Measurements from ENCODE around the gene HTR3E.
"Not testable (repeated sequence)": the region's sequence is repeated elsewhere in the genome, so short reads cannot be mapped to it uniquely, and the experiment has no call there.

HTR3E gene, protein sequence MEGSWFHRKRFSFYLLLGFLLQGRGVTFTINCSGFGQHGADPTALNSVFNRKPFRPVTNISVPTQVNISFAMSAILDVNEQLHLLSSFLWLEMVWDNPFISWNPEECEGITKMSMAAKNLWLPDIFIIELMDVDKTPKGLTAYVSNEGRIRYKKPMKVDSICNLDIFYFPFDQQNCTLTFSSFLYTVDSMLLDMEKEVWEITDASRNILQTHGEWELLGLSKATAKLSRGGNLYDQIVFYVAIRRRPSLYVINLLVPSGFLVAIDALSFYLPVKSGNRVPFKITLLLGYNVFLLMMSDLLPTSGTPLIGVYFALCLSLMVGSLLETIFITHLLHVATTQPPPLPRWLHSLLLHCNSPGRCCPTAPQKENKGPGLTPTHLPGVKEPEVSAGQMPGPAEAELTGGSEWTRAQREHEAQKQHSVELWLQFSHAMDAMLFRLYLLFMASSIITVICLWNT

DNA sequence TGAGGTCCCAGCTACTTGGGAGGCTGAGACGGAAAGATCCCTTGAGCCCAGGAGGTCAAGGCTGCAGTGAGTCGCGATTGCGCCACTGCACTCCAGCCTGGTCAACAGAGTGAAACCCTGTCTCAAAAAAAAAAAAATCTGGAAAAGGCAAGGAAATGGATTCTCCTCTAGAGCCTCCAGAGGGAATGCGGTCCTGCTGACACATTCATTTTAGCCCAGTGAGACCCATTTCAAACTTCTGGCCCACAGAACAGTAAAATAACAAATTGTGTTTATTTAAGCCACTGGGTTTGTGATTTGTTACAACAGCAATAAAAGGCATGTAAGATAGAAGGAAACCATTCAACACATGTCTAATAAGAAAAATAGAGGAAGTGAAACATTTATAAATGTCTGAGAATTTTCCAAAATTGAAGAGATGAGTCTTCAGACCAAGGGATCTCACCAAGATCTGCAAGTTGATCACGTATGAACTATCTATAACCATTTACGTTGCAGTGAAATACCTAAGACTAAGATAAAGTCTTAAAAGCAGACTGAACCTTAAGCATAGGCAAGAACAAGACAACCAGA is at the start of gene HTR3E:
Gene HTR3E (plus strand): TSS at position 254 of the 573 bp plus-strand sequence. CDS start 466 bp downstream, outside the sequence.
- DNase-seq = no peak

DNA sequence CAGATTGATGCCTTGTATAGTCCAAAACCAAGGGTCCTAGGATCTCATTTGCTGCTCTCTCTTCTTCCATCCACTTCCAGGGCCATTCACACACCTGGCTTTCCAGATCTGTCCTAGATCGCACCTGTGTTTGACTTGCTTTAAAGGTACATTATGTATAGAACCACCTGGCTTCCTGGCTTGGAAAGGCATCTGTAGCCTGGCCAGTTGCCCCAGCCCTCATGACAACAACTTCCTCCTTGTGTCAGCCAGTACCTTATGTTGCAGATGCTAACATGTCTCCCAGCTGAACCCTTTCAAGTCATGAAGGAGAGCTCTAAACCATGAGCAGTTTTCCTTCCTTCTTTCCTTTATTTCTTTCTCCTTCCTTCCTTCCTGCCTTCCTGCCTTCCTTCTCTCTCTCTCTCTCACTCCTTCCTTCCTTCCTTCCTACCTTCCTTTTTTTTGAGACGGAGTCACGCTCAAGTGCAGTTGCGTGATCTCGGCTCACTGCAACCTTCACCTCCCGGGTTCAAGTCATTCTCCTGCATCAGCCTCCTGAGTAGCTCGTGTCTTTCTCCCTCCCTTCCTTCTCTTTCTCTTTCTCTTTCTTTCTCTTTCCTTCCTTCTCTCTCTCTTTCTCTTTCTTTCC is 46.5 kb upstream of the HTR3E start:
- no peak for DNase-seq

DNA sequence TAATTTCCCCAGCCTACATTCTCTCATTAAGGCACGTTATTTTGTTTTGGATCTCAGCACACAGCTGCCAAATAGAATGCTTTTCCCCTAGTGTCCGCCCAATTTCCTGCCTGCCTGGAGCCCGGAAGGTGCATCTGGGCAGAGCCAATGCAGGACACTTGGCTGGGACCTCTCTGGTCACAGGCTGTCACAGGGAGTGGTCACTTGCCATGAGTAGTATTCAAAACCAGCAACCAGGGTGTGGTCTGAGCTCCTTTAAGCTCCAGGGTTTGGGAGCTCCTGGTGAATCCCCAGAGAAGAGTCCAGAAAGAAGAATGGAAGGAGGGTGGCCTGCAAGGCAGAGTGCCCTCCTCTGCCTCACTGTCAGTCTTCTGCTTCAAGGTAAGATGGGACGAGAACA is 44.1 kb upstream of the HTR3E start, which contains the start of gene HTR3C:
Gene HTR3C (plus strand): TSS at position 281 of the 400 bp plus-strand sequence. CDS start 34 bp downstream, at position 315.
- no peak for DNase-seq

DNA sequence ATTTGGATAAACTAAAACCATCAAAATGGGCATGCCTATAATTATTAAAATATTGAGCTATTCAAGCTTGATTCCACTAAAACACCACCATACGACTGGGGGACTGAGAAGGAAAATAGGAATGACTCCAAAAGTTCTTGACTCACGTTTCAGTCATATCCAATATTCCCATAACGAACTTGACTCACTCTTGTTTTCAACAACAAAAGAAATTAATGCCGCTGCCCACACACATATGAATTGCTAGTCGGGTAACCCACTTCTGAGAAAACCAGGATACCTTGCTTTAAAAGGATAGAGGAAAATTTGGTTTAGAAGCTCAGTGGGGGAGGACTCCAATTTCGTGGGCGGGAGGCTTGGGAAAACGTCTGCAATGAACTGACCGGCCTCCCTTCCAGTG is 38.8 kb upstream of the HTR3E start:
- DNase-seq = no peak

DNA sequence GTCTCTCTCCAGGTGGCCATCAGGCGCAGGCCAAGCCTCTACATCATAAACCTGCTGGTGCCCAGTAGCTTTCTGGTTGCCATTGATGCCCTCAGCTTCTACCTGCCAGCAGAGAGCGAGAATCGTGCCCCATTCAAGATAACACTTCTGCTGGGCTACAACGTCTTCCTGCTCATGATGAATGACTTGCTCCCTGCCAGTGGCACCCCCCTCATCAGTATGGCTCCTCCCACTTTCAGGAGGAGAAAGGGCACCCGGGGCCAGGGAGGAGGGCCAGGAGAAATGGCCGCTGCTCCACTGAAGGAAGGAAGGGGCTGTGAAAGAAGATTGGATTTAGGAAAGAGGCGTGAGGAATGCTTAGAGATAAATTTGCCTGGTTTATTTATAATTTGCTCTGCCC is 37.4 kb upstream of the HTR3E start:
- DNase-seq = no peak

DNA sequence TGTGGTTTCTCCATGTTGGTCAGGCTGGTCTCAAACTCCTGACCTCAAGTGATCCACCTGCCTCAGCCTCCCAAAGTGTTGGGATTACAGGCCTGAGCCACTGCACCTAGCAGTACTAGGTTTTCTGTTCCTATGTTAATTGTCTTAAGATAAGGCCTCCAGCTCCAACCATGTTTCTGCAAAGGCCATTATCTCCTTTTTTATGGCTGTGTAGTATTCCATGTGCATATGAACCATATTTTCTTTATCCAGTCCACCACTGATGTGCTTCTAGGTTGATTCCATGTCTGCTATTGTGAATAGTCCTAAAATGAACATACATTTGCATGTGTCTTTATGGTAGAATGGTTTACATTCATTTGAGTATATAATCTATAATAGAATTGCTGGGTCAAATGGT is 34.2 kb upstream of the HTR3E start:
- DNase-seq = no peak

DNA sequence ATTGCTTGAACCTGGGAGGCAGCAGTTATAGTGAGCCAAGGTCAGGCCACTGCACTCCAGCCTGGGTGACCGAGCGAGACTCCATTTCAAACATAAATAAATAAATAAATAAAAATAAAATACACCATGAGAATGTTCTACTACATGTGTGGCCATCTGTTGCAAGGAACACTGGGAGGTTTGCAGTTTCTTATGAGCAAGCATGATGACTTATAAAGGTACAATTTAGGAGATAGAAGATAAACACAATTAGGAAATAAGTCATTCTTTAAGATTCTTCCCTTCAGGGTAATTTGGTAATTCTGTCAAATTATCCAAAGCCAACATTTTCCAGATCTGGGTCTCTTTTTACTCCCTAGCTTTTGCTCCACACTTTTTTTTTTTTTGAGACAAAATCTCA is 30.7 kb upstream of the HTR3E start:
- DNase-seq = no peak

DNA sequence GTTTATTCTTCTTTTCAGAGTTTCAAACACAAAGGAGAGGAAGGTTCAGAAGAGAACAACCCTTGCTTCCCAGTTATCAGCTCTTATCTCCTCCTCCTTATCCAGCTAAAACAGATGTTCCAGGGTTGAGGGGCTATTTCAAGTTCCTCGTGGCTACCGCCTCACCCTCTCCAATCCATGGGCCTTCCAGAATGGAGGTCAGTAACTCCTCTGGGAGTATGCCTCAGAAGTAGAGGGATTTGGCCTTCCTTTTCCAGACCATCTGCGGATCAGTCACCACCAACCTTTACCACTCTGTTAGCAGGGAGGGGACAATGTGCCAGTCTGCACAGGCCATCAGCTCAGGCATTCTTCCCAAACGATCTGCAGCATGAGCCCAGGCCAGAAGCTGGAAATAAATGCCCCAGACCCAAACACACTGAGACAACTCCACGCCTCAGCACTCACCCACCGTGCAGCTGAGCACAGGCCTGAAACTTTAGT is 29.2 kb upstream of the HTR3E start:
- DNase-seq = no peak

DNA sequence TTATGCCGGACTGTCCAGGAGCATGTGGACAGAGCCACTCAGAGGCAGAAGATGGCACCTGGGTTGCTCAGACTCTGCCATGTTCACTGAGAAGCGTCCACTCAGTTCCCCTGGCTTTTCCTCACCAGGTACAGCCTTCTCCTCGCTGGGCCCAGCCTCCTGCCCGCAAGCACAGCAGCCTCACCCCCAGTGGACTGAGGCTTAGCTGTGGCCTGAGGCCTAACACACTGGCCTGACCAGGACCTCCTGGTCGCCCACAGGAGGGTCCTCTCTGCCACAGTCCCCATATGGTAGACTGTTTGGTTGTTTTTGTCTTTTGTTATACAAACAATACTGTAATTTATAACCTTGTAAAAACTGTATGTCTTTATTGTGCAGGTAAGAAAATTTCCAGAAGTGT is 28.5 kb upstream of the HTR3E start:
- no peak for DNase-seq

DNA sequence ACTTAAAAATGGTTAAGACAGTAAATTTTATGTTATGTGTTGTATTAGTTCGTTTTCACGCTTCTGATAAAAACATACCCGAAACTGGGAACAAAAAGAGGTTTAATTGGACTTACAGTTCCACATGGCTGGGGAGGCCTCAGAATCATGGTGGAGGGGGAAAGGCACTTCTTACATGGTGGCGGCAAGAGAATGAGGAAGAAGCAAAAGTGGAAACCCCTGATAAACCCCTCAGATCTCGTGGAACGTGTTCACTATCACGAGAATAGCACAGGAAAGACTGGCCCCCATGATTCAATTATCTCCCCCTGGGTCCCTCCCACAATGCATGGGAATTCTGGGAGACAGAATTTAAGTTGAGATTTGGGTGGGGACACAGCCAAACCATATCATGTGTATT is 25.7 kb upstream of the HTR3E start:
- DNase-seq = not testable (repeated sequence)

DNA sequence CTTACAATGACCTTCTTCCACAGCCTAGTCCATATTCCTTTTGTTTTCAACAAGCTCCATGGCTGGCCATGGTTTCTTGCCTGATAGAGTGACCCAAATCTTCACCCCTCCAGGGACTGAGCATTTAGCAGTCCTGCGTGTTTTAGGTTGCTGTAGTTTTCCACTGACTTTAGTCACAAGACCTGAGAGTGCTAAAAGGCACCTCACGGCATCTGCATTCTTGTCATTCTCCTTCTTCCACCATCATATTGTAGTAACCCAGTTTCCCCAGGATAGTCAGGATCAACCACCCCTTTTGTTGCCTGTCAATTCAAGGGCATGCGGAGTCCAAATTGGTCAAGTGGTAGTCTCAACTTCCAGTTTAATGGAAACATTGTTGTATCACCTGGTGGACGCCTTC is 23.2 kb upstream of the HTR3E start:
- DNase-seq = no peak

DNA sequence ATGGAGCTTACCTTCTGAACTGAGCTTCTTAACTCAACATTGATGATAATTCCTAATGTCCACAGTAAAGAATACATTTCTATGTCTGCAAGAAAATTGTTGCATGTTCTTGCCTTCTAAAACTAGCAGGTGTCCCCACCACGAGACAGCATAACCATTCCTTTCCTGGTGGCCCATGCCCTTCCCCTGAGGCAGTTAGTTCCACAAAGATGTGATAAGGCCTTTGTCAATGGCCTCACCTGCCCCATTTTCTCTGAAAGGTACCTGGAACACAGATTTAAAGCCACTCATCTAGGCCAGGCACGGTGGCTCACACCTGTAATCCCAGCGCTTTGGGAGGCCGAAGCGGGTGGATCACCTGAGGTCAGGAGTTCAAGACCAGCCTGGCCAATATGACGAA is 21.0 kb upstream of the HTR3E start:
- DNase-seq = no peak

DNA sequence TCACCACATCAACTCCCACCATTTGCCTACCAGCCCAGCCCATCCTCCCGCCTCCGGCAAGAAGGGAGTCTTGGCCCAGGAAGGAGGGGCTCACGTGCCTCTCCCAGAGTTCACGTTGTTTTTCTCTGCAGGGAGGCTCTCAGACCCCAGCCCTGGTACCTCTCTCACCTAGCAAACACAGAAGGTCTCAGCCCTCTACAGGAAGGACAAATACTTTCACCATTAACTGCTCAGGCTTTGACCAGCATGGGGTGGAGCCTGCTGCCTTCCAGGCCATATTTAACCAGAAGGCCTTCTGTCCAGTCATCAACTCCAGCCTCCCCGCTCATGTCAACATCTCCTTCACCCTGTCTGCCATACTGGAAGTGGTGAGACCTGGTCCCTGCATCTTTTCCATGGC is 19.0 kb upstream of the HTR3E start:
- no peak for DNase-seq

DNA sequence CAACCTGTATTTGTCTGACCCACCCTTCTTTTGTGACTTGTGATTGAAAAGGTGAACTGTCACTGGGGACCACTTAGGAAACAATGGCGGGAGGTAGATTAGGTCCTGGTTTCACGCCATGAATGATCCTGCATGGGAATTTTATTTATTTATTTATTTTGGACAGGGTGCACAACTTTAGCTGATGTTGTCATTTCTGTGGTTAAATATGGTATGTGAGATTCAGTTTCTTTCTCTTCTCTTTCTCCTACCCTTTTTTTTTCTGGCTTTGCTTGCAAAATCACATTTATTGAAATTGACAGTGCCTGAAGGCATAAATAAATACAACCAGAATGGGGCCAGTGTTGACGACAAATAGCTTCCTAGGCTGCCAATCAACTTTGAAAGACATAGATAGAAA is 18.0 kb upstream of the HTR3E start:
- no peak for DNase-seq

DNA sequence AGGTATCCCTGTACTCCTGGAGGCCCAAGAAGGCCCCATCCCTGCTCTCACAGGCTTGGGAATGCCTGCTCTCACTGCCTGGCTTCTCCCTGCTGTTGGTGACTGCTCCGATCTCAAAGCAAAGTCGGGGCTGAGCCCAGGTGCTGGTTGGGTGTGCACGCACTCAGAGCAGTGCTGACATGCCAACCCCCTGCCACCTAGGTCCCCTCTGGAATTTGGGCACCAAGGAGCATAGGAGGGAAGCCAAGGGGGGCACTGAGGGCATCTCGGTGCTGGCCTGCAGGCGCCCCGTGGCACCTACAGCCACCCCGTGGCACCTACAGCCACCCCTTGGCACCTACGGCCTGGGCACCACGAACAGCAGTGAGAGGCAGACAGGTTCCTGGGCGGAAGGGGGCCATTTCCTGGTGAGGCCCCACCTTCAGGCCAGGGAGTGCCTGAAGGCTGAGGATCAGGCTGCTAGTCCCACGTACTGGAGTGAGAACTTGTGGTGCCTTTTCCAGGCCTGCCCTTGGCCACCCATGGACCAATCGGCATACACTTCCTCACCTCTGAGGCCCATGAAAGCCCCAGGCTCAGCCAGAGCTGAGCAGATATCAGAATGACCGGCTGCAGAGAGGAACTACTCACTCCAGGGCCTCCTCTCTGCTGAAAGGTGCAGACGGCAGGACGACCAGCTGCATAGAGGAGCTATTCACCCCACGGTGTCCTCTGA is 15.6 kb upstream of the HTR3E start:
- no peak for DNase-seq

DNA sequence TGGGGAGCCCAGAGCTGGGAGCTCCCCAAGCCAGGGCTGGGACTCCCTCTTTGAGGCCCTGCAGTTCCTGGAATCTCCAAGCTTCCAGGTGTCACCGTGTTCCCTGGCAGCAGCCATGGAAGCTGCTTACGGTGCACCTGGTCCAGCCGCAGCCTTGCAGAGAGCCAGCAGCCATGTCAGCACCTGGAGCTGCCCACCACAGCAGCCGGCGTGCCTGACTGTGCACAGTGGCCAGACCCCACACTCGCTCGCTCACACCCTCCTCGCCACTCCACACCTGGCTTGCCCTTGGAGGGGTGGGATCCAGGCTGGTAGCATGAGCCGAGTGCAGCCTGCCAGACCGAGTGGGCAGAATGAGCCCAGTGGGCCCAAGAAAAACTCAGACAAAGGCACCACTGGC is 14.8 kb upstream of the HTR3E start:
- DNase-seq = no peak

DNA sequence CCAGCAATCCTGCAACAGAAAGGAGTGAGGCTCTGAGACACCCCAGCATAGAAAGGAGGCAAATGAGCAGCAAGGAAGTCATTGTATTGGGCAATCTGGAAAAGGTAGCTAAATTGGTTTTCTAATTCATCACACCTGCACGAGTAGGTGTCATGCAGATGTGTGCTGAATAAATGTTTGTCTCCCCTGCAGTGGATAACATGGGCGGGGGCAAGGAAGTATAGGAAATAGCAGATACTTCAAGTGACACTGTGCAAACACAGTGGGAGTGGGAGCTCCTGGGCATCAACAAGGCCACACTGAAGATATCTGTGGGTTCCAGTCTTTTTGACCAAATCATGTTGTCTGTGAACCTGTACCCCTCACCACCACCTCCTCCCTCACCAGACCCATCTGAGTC is 14.4 kb upstream of the HTR3E start:
- no peak for DNase-seq

DNA sequence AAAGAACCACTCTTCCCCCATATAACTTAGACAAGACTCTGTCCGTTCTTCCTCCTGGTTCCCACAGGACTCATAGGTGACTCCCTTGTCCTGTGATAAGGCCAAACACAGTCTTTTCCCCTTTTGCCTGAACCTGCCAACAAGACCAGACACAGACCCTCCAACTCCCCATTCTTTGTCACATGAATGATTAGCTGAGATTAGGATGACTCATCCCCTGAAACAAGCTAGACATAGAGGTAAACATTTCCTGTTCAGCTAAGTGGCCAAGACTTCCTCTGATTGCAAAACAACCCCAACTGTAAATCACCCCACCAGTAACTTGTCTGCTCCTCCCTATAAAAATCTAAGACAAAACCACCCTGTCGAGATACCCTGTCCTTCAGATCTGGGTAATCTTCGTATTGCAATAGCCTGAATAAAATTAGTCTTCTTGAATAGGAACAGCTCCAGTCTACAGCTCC is 11.4 kb upstream of the HTR3E start:
- DNase-seq = no peak

DNA sequence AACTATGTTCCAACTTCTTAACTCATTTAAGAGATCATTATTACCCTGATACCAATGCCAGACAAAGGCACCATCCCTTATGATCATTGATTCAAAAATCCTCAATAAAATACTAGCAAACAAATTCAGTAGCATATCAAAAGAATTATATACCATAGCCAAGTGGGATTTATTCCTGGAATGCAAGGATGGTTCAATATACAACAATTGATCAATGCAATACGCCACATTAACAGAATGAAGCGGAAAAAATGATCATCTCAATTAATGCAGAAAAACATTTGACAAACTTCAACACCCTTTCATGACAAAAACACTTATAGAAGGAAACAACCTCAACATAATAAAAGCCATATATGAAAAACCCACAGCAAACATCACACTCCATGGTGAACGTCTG is 4.7 kb upstream of the HTR3E start:
- DNase-seq = no peak

DNA sequence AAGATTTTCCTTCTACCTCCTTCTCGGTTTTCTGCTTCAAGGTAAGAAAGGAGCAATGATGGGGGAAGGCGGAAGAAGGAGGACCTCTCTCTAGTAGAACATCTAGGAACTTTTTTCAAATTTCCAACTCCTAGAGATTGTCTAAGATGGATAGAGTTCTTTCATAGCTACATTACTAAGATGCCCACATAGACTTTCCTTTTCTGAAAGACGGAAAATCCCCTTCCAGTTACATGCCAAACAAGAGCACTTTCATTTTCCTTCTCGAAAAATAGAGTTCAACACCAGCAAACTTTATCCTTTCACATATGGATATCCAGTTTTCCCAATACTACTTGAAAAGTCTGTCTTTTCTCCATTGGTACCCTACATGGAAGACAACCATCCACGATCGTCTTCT is 692 bp downstream of the HTR3E start:
- no peak for DNase-seq

DNA sequence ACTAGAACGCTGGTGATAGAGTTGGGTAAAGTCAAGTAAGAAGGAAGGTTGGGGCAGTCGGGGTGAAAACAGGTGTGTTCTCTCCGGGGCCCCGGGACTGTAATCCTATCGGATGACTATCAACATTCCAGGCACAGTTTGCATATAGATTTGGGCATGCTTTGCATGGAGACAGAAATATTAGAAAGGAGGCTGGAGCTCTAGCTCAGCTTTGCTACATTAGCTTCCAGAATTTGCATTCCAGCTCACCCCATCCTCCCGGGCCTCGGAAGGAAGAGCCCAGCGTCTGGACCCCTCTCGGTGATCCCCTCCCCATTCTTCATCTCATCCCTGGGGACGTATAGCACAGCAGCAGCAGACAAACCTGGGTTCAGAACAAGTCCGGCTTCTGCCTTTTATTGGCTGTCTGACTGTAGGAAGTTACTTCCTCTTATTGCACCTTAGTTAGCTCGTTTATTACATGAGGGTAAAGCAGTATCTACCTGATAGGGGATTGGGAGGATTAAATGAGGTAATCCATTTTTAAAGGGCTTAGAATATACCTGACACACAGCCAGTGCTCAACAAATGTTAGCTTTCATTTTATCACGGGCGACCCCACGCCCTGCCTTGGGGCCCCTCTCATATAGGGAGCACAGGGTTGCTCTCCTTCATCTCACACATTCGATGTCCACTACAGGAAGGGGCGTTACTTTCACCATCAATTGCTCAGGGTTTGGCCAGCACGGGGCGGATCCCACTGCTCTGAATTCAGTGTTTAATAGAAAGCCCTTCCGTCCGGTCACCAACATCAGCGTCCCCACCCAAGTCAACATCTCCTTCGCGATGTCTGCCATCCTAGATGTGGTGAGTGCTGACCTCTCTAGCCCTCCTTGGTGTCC is 3.2 kb downstream of the HTR3E start:
- DNase-seq = no peak

DNA sequence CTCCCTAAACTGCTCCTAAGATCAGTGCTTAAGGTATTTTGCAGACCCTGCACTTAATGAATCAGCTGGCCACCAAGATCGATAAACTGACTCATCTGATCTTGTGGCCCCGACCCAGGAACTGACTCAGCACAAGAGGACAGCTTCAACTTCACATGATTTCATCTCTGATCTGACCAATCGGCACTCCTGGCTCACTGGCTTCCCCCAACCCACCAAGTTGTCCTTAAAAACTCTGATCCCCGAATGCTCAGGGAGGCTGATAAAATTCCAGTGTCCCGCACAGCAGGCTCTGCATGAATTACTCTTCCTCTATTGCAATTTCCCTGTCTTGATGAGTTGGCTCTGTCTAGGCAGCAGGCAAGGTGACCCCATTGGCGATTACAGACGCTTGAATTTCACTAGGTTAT is 13.5 kb downstream of the HTR3E start:
- DNase-seq = no peak
